CD8-positive, alpha-beta memory T cell (primary cell): ENCODE data around the gene MMP23B. TPM values are rescaled to one million over a fixed set of nuclear protein-coding genes. Genes with fewer than 3 reads are reported as not detected.

Experiments used
- CTCF ChIA-PET: fragments of 350-600 bp; sonication (Branson Sonifier 250); formaldehyde crosslinking; loops from one replicate; lab custom pipeline; 2021; ENCODE audit warnings: antibody characterized with exemption; lab: Charles Lee
- POLR2A ChIA-PET: fragments of 350-600 bp; sonication (Branson Sonifier 250); formaldehyde crosslinking; loops from one replicate; lab custom pipeline; 2021; ENCODE audit warnings: antibody characterized with exemption; lab: Charles Lee
- DNase-seq, 5 donors: peaks; one replicate each; pipeline versions ENCODE4 v3.0.0 to v3.0.0-alpha.2; 2020 to 2022; ENCODE audit warnings: mixed read lengths in 1 of 5
- H3K27ac ChIP-seq: one replicate; pipeline ENCODE4 v1.7.0; 2013; ENCODE audit warnings: low read depth, mild to moderate bottlenecking, low read length, moderate library complexity
- H3K27me3 ChIP-seq: 2 replicates; pipeline ENCODE4 v1.7.0; 2013; ENCODE audit warnings: low read length, mild to moderate bottlenecking; ENCODE audit not compliant: insufficient read depth, poor library complexity, severe bottlenecking
- H3K36me3 ChIP-seq: 2 replicates; pipeline ENCODE4 v1.7.0; 2013; ENCODE audit warnings: mild to moderate bottlenecking, low read length, moderate library complexity; ENCODE audit not compliant: insufficient read depth
- H3K4me1 ChIP-seq: 2 replicates; pipeline ENCODE4 v1.7.0; 2013; ENCODE audit warnings: mild to moderate bottlenecking, low read length, moderate library complexity; ENCODE audit not compliant: insufficient read depth
- H3K4me3 ChIP-seq: 2 replicates; pipeline ENCODE4 v1.7.0; 2013; ENCODE audit warnings: mild to moderate bottlenecking, low read length
- H3K9me3 ChIP-seq: 2 replicates; pipeline ENCODE4 v1.7.0; 2013; ENCODE audit warnings: mild to moderate bottlenecking, low read length
- H3K27ac Mint-ChIP-seq, 8 donors: one replicate each; pipeline ENCODE4 v1.8.0; 2020 to 2021; ENCODE audit warnings: mixed read lengths in 8 of 8, mild to moderate bottlenecking in 6 of 8, inconsistent platforms in 3 of 8, moderate library complexity in 3 of 8
- H3K27me3 Mint-ChIP-seq, 2 donors: one replicate each; pipeline ENCODE4 v1.8.0; 2020 to 2021; ENCODE audit warnings: mixed read lengths in 2 of 2, mild to moderate bottlenecking in 1 of 2, moderate library complexity in 1 of 2
- H3K36me3 Mint-ChIP-seq, 3 donors: one replicate each; pipeline ENCODE4 v1.8.0; 2020 to 2021; ENCODE audit warnings: mixed read lengths in 3 of 3, inconsistent platforms in 1 of 3, mild to moderate bottlenecking in 1 of 3
- H3K4me1 Mint-ChIP-seq, 3 donors: one replicate each; pipeline ENCODE4 v1.8.0; 2020 to 2021; ENCODE audit warnings: mixed read lengths in 3 of 3, inconsistent platforms in 1 of 3, mild to moderate bottlenecking in 1 of 3
- H3K4me3 Mint-ChIP-seq, 7 donors: one replicate each; pipeline ENCODE4 v1.8.0; 2020 to 2021; ENCODE audit warnings: mixed read lengths in 7 of 7, mild to moderate bottlenecking in 6 of 7, moderate library complexity in 4 of 7, inconsistent platforms in 2 of 7
- H3K9me3 Mint-ChIP-seq, 5 donors: one replicate each; pipeline ENCODE4 v1.8.0; 2020 to 2022; ENCODE audit warnings: mixed read lengths in 5 of 5, mild to moderate bottlenecking in 3 of 5, moderate library complexity in 2 of 5, inconsistent platforms in 1 of 5
- polyA plus RNA-seq: library from polyadenylated mRNA; unstranded; fragments of 300-500 nt; fragmentation: Illumina TruSeq; gene quantifications from one replicate; pipeline ENCODE4 v1.2.3, GENCODE V29; 2021
- total RNA-seq, 2 experiments: library from RNA; stranded (reverse); gene quantifications; one replicate each; pipeline ENCODE4 v1.2.3, GENCODE V29; 2021

The MMP23B gene
- total and polyA plus RNA-seq, 3 experiments from 2014 or later, result 2.1 to 3.4 (median 2.9) TPM

- POLR2A ChIA-PET, result no interaction called here
- no peak overlapping the region for H3K27ac ChIP-seq
- Mint-ChIP-seq H3K27ac (no peak overlapping the region), H3K9me3 (no peaks in the 10 kb centered on the region), H3K4me3 (peak overlapping the region in 6 of 7 donors; percentile 19 to 70 (median 51)), H3K4me1 (peaks cover 0 to 6% (median 0%) of the 10 kb centered on the region in 3 donors), H3K27me3 (peaks cover 0 to 9% of the 10 kb centered on the region in 2 donors), H3K36me3 (no peaks in the 10 kb centered on the region)
- H3K9me3 ChIP-seq, result no peaks in the 10 kb centered on the region
- DNase-seq, result no peak
- no peaks in the 10 kb centered on the region for H3K27me3 ChIP-seq
- no peak overlapping the region for H3K4me3 ChIP-seq
- CTCF ChIA-PET, result no interaction called here
- peaks cover 6% of the 10 kb centered on the region for H3K4me1 ChIP-seq
- no peaks in the 10 kb centered on the region for H3K36me3 ChIP-seq
These were observed 31.0 kb upstream of the MMP23B start for GRCh38 chr1:1600861-1601563.

- Histone ChIP-seq H3K4me1 (peaks cover 9% of the 10 kb centered on the region), H3K4me3 (no peak overlapping the region), H3K27ac (no peak overlapping the region), H3K9me3 (no peaks in the 10 kb centered on the region), H3K36me3 (no peaks in the 10 kb centered on the region), H3K27me3 (no peaks in the 10 kb centered on the region)
- H3K27ac Mint-ChIP-seq, result no peak overlapping the region
- DNase-seq, result no peak
- no peaks in the 10 kb centered on the region for H3K36me3 Mint-ChIP-seq
- ChIA-PET POLR2A (interaction anchor here (1.3 kb wide), 1 partner anchor 13 kb away, joined by 5 read pairs; no protein-coding TSS in a partner anchor), CTCF (no interaction called here)
- peaks cover 0 to 9% of the 10 kb centered on the region in 2 donors for H3K27me3 Mint-ChIP-seq
- peak overlapping the region in 2 of 7 donors; percentile 28 to 46 for H3K4me3 Mint-ChIP-seq
- H3K4me1 Mint-ChIP-seq, result peaks cover 0 to 8% (median 2%) of the 10 kb centered on the region in 3 donors
- H3K9me3 Mint-ChIP-seq, result no peaks in the 10 kb centered on the region
These were observed 30.2 kb upstream of the MMP23B start for GRCh38 chr1:1601564-1602303.

- DNase-seq, result no peak
- H3K36me3 Mint-ChIP-seq, result no peaks in the 10 kb centered on the region
- Histone ChIP-seq H3K36me3 (no peaks in the 10 kb centered on the region), H3K4me3 (no peak overlapping the region), H3K27ac (no peak overlapping the region), H3K9me3 (no peaks in the 10 kb centered on the region), H3K27me3 (no peaks in the 10 kb centered on the region), H3K4me1 (peaks cover 14% of the 10 kb centered on the region)
- no peaks in the 10 kb centered on the region for H3K9me3 Mint-ChIP-seq
- H3K4me3 Mint-ChIP-seq, result peak overlapping the region in 3 of 7 donors; percentile 32 to 57 (median 33)
- CTCF ChIA-PET, result no interaction called here
- H3K4me1 Mint-ChIP-seq, result peaks cover 3 to 14% (median 8%) of the 10 kb centered on the region in 3 donors
- peak overlapping the region in 2 of 8 donors; percentile 31 to 54 for H3K27ac Mint-ChIP-seq
- H3K27me3 Mint-ChIP-seq, result peaks cover 0 to 9% of the 10 kb centered on the region in 2 donors
- POLR2A ChIA-PET, result interaction anchor here (1.3 kb wide), 1 partner anchor 12 kb away, joined by 5 read pairs; no protein-coding TSS in a partner anchor
These were observed 29.5 kb upstream of the MMP23B start for GRCh38 chr1:1602304-1602967.

- Mint-ChIP-seq H3K36me3 (no peaks in the 10 kb centered on the region), H3K4me3 (peak overlapping the region in 1 of 7 donors; percentile 57), H3K27me3 (peaks cover 0 to 5% of the 10 kb centered on the region in 2 donors), H3K9me3 (no peaks in the 10 kb centered on the region), H3K27ac (peak overlapping the region in 2 of 8 donors; percentile 31 to 54), H3K4me1 (peaks cover 3 to 18% (median 8%) of the 10 kb centered on the region in 3 donors)
- peaks cover 17% of the 10 kb centered on the region for H3K4me1 ChIP-seq
- no peak overlapping the region for H3K27ac ChIP-seq
- H3K9me3 ChIP-seq, result no peaks in the 10 kb centered on the region
- ChIA-PET CTCF (no interaction called here), POLR2A (no interaction called here)
- H3K36me3 ChIP-seq, result no peaks in the 10 kb centered on the region
- H3K27me3 ChIP-seq, result no peaks in the 10 kb centered on the region
- no peak for DNase-seq
- no peak overlapping the region for H3K4me3 ChIP-seq
These were observed 28.9 kb upstream of the MMP23B start for GRCh38 chr1:1602968-1603506.

- Mint-ChIP-seq H3K27me3 (peaks cover 0 to 2% of the 10 kb centered on the region in 2 donors), H3K27ac (peak overlapping the region in 2 of 8 donors; percentile 17 to 38), H3K4me1 (peaks cover 3 to 15% (median 8%) of the 10 kb centered on the region in 3 donors), H3K4me3 (no peak overlapping the region), H3K9me3 (no peaks in the 10 kb centered on the region), H3K36me3 (no peaks in the 10 kb centered on the region)
- Histone ChIP-seq H3K4me3 (no peak overlapping the region), H3K4me1 (peaks cover 17% of the 10 kb centered on the region), H3K36me3 (no peaks in the 10 kb centered on the region), H3K27ac (no peak overlapping the region), H3K27me3 (no peaks in the 10 kb centered on the region), H3K9me3 (no peaks in the 10 kb centered on the region)
- ChIA-PET POLR2A (interaction anchor here (0.7 kb wide), 1 partner anchor 64 kb away, joined by 3 read pairs; no protein-coding TSS in a partner anchor), CTCF (no interaction called here)
- no peak for DNase-seq
These were observed 28.2 kb upstream of the MMP23B start for GRCh38 chr1:1603671-1604373.

- no peak overlapping the region for H3K4me3 ChIP-seq
- no peaks in the 10 kb centered on the region for H3K9me3 ChIP-seq
- Mint-ChIP-seq H3K36me3 (no peaks in the 10 kb centered on the region), H3K27ac (peak overlapping the region in 2 of 8 donors; percentile 17 to 38), H3K27me3 (no peaks in the 10 kb centered on the region), H3K4me3 (no peak overlapping the region), H3K4me1 (peaks cover 3 to 11% (median 8%) of the 10 kb centered on the region in 3 donors), H3K9me3 (no peaks in the 10 kb centered on the region)
- DNase-seq, result no peak
- H3K27me3 ChIP-seq, result no peaks in the 10 kb centered on the region
- POLR2A ChIA-PET, result no interaction called here
- CTCF ChIA-PET, result no interaction called here
- peaks cover 17% of the 10 kb centered on the region for H3K4me1 ChIP-seq
- H3K27ac ChIP-seq, result no peak overlapping the region
- no peaks in the 10 kb centered on the region for H3K36me3 ChIP-seq
These were observed 27.5 kb upstream of the MMP23B start for GRCh38 chr1:1604374-1605033.

- Histone ChIP-seq H3K4me1 (peaks cover 17% of the 10 kb centered on the region), H3K9me3 (no peaks in the 10 kb centered on the region), H3K36me3 (no peaks in the 10 kb centered on the region), H3K27ac (no peak overlapping the region), H3K27me3 (no peaks in the 10 kb centered on the region), H3K4me3 (no peak overlapping the region)
- ChIA-PET CTCF (no interaction called here), POLR2A (no interaction called here)
- H3K4me3 Mint-ChIP-seq, result no peak overlapping the region
- no peaks in the 10 kb centered on the region for H3K36me3 Mint-ChIP-seq
- DNase-seq, result no peak
- H3K27me3 Mint-ChIP-seq, result no peaks in the 10 kb centered on the region
- H3K9me3 Mint-ChIP-seq, result no peaks in the 10 kb centered on the region
- peaks cover 3 to 11% (median 8%) of the 10 kb centered on the region in 3 donors for H3K4me1 Mint-ChIP-seq
- no peak overlapping the region for H3K27ac Mint-ChIP-seq
These were observed 26.9 kb upstream of the MMP23B start for GRCh38 chr1:1605034-1605591.
